HG03439 (cell line): ENCODE measurements around the gene GABBR2.
"Not testable (repeated sequence)": the region's sequence is repeated elsewhere in the genome, so short reads cannot be mapped to it uniquely, and the experiment has no call there.

Source experiments
- ATAC-seq: cut with Tn5 transposase; IDR thresholded peaks from one replicate; pipeline ENCODE4 v1.9.1; 2021; ENCODE audit warnings: mild to moderate bottlenecking, moderate library complexity; ENCODE audit not compliant: unreplicated experiment

GABBR2 gene

GRCh38 chr9:98491828-98492227 lies 216.9 kb downstream of the GABBR2 start:
- no peak for ATAC-seq

- no peak for ATAC-seq
Observed at GRCh38 chr9:98491231-98491651, 217.5 kb downstream of the GABBR2 start.

- no peak for ATAC-seq
Observed at GRCh38 chr9:98488571-98489312, 220.0 kb downstream of the GABBR2 start.

- no peak for ATAC-seq
Observed at GRCh38 chr9:98485706-98486105, 223.0 kb downstream of the GABBR2 start.

- no peak for ATAC-seq
Observed at GRCh38 chr9:98484162-98484561, 224.6 kb downstream of the GABBR2 start.

- ATAC-seq, result no peak
Observed at GRCh38 chr9:98482226-98482625, 226.5 kb downstream of the GABBR2 start.

GRCh38 chr9:98481676-98482075 lies 227.1 kb downstream of the GABBR2 start:
- ATAC-seq, result no peak

GRCh38 chr9:98479967-98480847 lies 228.5 kb downstream of the GABBR2 start:
- ATAC-seq, result no peak

GRCh38 chr9:98479449-98479848 lies 229.3 kb downstream of the GABBR2 start:
- no peak for ATAC-seq

- no peak for ATAC-seq
Observed at GRCh38 chr9:98477884-98478283, 230.9 kb downstream of the GABBR2 start.

- ATAC-seq, result no peak
Observed at GRCh38 chr9:98472216-98472615, 236.5 kb downstream of the GABBR2 start.

- no peak for ATAC-seq
Observed at GRCh38 chr9:98471185-98471584, 237.6 kb downstream of the GABBR2 start.

- ATAC-seq, result no peak
Observed at GRCh38 chr9:98468567-98469239, 240.0 kb downstream of the GABBR2 start.

GRCh38 chr9:98465799-98466198 lies 242.9 kb downstream of the GABBR2 start:
- ATAC-seq, result no peak

- not testable (repeated sequence) for ATAC-seq
Observed at GRCh38 chr9:98464156-98464690, 244.5 kb downstream of the GABBR2 start.

- no peak for ATAC-seq
Observed at GRCh38 chr9:98462310-98462709, 246.4 kb downstream of the GABBR2 start.

GRCh38 chr9:98460704-98461103 lies 248.0 kb downstream of the GABBR2 start:
- ATAC-seq, result no peak

- no peak for ATAC-seq
Observed at GRCh38 chr9:98457726-98458370, 250.9 kb downstream of the GABBR2 start.

- no peak for ATAC-seq
Observed at GRCh38 chr9:98456156-98456613, 252.6 kb downstream of the GABBR2 start.
